Inferior parietal cortex (tissue), 1 donor: ENCODE data around the gene SHTN1.

Experiments
- DNase-seq: peaks from one replicate; pipeline ENCODE4 v3.0.0-alpha.2; 2016; ENCODE audit errors: extremely low spot score

SHTN1 gene

GRCh38 chr10:116870949-116871348, 134.0 kb downstream of the SHTN1 start:
- DNase-seq, result no peak

- DNase-seq, result no peak
Observed at GRCh38 chr10:116868722-116869121, 136.3 kb downstream of the SHTN1 start.

- no peak for DNase-seq
Observed at GRCh38 chr10:116868198-116868676, 136.8 kb downstream of the SHTN1 start.

- no peak for DNase-seq
Observed at GRCh38 chr10:116866987-116867595, 137.9 kb downstream of the SHTN1 start.

- DNase-seq, result no peak
Observed at GRCh38 chr10:116866066-116866465, 138.9 kb downstream of the SHTN1 start.

- DNase-seq, result no peak
Observed at GRCh38 chr10:116864436-116864835, 140.6 kb downstream of the SHTN1 start.

- no peak for DNase-seq
Observed at GRCh38 chr10:116861796-116862195, 143.2 kb downstream of the SHTN1 start.

GRCh38 chr10:116857156-116857555, 147.8 kb downstream of the SHTN1 start:
- DNase-seq, result no peak

GRCh38 chr10:116853701-116854100, 151.3 kb downstream of the SHTN1 start:
- no peak for DNase-seq

GRCh38 chr10:116853287-116853686, 151.7 kb downstream of the SHTN1 start:
- no peak for DNase-seq

- DNase-seq, result no peak
Observed at GRCh38 chr10:116852246-116852645, 152.7 kb downstream of the SHTN1 start.

- DNase-seq, result no peak
Observed at GRCh38 chr10:116850058-116850611, 154.9 kb downstream of the SHTN1 start.

GRCh38 chr10:116849248-116850057, 155.5 kb downstream of the SHTN1 start, which contains the start of gene ENO4:
Gene ENO4 (plus strand): TSS chr10:116849499. CDS start chr10:116849567, 68 bp downstream.
- peak; percentile 67 for DNase-seq

- DNase-seq, result no peak
Observed at GRCh38 chr10:116848944-116849247, 156.1 kb downstream of the SHTN1 start.

- DNase-seq, result peak; percentile 14
Observed at GRCh38 chr10:116848032-116848943, 156.7 kb downstream of the SHTN1 start.

GRCh38 chr10:116845823-116846222, 159.2 kb downstream of the SHTN1 start:
- DNase-seq, result no peak

GRCh38 chr10:116840389-116841075, 164.5 kb downstream of the SHTN1 start:
- no peak for DNase-seq

- DNase-seq, result no peak
Observed at GRCh38 chr10:116838143-116838725, 166.8 kb downstream of the SHTN1 start.

GRCh38 chr10:116836902-116837523, 168.0 kb downstream of the SHTN1 start:
- no peak for DNase-seq

GRCh38 chr10:116836083-116836482, 168.9 kb downstream of the SHTN1 start:
- DNase-seq, result no peak
